NCI-H1092 treated with DMSO at 0.1 percent for 48 hours (cell line): Measurements from ENCODE around the gene THNSL1.
A peak's percentile ranks its signal among the peaks of the same experiment; 100 is the strongest.
"Not testable (repeated sequence)": the region's sequence is repeated elsewhere in the genome, so short reads cannot be mapped to it uniquely, and the experiment has no call there.

ENCODE experiments used
- DNase-seq: peaks from one replicate; lab custom pipeline; 2025; lab: John Stamatoyannopoulos, UW

The THNSL1 gene, protein sequence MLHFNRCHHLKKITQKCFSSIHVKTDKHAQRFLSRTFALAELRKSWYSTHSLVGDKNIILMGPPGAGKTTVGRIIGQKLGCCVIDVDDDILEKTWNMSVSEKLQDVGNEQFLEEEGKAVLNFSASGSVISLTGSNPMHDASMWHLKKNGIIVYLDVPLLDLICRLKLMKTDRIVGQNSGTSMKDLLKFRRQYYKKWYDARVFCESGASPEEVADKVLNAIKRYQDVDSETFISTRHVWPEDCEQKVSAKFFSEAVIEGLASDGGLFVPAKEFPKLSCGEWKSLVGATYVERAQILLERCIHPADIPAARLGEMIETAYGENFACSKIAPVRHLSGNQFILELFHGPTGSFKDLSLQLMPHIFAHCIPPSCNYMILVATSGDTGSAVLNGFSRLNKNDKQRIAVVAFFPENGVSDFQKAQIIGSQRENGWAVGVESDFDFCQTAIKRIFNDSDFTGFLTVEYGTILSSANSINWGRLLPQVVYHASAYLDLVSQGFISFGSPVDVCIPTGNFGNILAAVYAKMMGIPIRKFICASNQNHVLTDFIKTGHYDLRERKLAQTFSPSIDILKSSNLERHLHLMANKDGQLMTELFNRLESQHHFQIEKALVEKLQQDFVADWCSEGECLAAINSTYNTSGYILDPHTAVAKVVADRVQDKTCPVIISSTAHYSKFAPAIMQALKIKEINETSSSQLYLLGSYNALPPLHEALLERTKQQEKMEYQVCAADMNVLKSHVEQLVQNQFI

DNA sequence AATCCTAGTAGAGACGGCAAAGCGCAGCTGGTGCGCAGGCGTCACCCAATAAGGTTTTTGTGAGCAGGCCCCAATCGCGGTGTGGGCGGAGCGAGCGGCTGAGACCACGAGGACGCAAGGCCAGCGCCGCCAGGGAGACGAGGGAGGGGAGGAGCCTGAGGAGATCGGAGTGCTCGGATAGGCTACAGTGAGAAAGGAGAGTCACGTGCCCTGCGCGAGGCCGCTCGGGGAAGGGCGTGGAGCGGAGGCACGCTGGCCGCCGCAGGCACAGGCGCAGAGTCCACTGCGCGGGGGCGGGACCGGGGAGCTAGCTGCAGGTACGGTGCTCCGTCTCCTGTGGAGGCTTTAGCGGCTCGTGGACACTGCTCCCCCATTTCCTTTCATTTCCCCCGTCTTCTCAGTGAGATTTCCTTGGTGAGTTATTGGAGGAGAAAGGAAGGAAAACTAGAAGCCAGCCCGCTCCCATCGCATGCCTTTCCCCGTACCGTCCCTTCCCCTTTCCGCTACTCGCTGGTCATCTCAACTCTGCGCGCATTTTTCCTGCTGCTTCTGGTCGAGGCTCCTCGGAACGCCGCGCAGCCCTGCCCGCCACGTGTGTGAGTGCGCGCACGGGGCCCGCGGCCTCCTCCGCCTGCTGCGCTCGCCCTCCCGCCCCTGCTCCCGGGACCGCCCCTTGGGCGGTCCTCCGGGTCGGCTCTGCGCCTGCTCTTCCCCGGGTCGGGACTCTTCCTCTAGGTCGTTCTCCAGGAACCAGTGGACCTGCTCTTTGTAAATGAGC, at the start of gene THNSL1:
THNSL1 (plus strand) TSS at position 237 of the 778 bp plus-strand sequence. CDS start 6,612 bp downstream, outside the sequence.
- DNase-seq: peak; percentile 97

GRCh38 chr10:24966962-24967481, 49.4 kb upstream of the THNSL1 start:
- DNase-seq: no peak

DNA sequence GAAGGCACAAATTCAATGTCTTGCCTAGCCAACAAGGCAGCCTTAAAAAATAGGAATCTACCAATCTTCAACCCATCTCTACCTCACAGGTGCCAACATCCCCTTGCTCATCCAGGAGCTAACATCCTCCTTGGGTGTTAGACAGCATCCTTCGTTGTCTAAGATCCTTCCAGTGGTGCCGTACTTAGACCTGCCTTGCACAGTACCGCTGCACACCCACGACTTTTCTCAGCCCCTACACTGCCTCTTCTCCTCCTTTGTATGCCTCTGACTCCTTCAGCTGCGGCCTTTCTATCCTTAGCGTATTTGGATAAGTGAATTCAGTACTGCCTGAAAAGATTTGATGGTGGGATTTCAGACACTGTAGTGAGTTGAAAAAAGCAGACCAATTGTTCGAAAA, 48.1 kb upstream of the THNSL1 start:
- no peak for DNase-seq

GRCh38 chr10:24968951-24969350, 47.5 kb upstream of the THNSL1 start:
- not testable (repeated sequence) for DNase-seq

- DNase-seq: no peak
Measured at GRCh38 chr10:24969841-24970281, 46.6 kb upstream of the THNSL1 start.

- DNase-seq: no peak
Measured at GRCh38 chr10:24971374-24971773, 45.0 kb upstream of the THNSL1 start.

- DNase-seq: no peak
Measured at GRCh38 chr10:24973163-24973562, 43.2 kb upstream of the THNSL1 start.

DNA sequence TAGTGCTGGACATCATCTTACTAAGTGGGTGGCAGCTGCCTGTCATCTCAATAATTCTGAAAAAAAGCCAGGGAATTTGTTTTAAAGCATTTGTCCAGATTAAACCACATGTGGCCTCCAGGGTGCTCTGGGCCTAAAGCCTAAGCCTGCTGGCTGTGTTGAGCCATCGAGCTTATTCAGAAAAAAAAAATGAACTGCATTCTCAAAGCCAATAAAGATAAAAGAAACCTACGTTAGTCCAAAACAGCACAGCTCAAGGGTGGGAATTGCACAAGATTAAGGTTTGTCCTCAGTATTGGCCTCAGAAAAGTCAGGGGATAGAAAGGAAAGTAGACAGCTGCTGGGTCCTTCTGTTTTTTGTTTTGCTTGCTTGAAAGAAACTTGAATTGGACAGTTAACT, 41.4 kb upstream of the THNSL1 start:
- no peak for DNase-seq

GRCh38 chr10:24979685-24980084, 36.7 kb upstream of the THNSL1 start:
- no peak for DNase-seq

- no peak for DNase-seq
Measured at GRCh38 chr10:24981161-24981710, 35.2 kb upstream of the THNSL1 start.

DNA sequence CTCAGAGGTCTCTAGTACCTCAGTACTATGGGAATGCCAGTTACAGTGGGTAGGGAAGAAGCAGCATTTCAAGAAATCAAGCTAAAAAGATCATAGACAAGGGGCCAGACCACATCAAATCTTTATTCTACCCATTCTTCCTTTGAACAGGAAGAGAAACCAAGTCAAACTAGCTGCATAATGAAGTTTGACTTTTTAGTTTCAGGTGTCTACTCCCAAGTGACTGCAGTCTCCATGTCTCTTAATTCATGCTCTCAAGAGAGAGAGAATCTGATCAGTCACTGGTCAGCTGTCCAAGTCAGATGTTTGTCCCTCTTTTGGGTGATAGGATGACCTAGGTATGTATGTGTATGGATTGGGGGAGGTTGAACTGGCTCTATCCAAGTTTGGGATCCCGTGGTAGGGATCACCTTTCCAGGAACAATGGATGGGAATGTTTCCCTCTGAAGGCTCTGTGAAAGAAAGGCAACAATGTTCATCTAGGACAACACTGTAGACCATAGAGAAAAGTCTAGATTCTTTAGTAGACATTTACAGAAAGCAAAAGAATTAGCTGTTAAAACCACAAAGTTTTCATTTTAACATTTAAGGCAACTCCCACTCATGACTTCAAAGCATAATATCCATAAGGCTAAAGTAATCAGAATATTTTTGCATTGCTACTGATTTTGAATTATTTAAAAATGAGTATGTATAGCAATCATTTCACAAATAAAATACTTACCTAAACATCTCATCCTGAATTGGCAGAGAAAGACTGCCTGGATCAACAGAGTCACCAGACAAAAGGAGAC, 33.9 kb upstream of the THNSL1 start:
- no peak for DNase-seq

DNA sequence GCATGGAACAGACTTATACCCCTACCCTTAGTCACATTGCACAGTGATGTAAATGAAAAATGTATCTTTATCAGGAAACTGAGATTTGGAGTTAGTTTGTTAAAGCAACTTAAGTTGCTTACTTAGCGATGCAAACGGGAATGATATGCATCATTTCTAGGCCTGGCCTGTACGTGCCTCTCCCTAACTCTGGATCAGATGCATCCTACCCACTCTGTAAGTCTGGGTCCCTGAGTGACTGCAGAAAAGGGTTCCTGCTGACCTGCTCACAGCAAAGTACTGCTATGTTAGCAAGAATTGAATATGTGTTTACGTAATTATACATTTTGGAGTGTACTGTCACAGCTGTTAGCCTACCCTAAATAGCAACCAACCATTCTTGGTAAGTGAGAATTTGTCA, 33.3 kb upstream of the THNSL1 start:
- no peak for DNase-seq

DNA sequence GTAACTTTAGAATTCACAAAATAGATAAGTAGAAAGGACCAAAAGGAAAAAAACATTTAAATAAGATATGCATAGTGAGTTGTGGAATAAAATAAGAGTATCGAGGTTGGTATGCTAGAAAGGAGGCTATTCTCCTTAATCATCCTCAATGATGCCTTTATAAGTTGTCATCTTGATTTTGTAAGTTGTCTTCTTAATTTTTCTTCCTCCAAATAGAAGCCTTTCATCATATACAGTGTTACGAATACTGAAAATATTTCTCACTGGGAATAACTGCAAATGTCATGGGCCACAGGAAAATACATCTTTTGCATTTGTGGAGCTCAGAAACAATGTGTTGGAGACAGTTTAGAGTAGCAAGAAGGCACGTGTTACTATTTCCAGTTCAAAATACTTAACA, 32.5 kb upstream of the THNSL1 start:
- DNase-seq: no peak

DNA sequence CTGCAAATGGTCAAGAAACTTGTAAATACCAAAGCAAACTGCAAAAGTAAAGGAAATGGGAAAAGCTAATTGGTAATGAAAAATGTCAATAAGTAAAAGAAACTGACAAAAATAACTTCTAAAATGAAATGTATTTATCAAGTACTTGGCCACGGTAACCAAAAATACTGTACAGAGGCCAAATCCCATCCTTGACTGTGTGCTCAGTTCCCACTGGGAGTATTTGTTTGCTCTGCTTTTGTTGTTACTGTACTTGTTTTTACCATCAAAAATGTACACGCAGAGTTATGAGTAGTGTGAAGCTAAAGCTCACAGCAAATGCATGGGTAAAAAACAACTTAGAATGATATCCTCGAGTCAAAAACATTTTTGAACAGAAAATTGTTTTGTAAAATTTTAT, 31.5 kb upstream of the THNSL1 start:
- peak; percentile 2 for DNase-seq

GRCh38 chr10:24988831-24989640, 27.4 kb upstream of the THNSL1 start:
- no peak for DNase-seq

GRCh38 chr10:24989867-24990266, 26.5 kb upstream of the THNSL1 start:
- no peak for DNase-seq

- no peak for DNase-seq
Measured at GRCh38 chr10:24991298-24991697, 25.1 kb upstream of the THNSL1 start.

- no peak for DNase-seq
Measured at GRCh38 chr10:24992512-24993133, 23.8 kb upstream of the THNSL1 start.

- DNase-seq: no peak
Measured at GRCh38 chr10:24993237-24993958, 23.0 kb upstream of the THNSL1 start.
